GM13977 (cell line): ENCODE data around the gene AATK.

Experiments
- DNase-seq: peaks from one replicate; pipeline ENCODE4 v3.0.0; 2012; ENCODE audit warnings: low spot score
- in situ Hi-C: fragments of 300-500 bp; cut with MboI; formaldehyde crosslinking; loops from one replicate; pipeline ENCODE4 v1.12.0; 2022; ENCODE audit warnings: low sequenced_read_pairs, low pct_unique_long_range_greater_than_20kb, mixed read lengths, inconsistent platforms; ENCODE audit not compliant: unreplicated experiment
- TF ChIP-seq, protein P1 (sequence below): IDR thresholded peaks from 2 replicates; pipeline ENCODE4 v1.5.1; 2012; ENCODE audit warnings: mild to moderate bottlenecking, control low read depth; ENCODE audit not compliant: insufficient read depth; ENCODE audit errors: extremely low read depth, missing control alignments

The AATK gene

GRCh38 chr17:81166033-81166492 lies at the start of gene AATK:
AATK (minus strand) TSS chr17:81166221; CDS start chr17:81165992, 229 bp downstream.
- in situ Hi-C loops: no loop called here
- TF ChIP-seq, protein P1, sequence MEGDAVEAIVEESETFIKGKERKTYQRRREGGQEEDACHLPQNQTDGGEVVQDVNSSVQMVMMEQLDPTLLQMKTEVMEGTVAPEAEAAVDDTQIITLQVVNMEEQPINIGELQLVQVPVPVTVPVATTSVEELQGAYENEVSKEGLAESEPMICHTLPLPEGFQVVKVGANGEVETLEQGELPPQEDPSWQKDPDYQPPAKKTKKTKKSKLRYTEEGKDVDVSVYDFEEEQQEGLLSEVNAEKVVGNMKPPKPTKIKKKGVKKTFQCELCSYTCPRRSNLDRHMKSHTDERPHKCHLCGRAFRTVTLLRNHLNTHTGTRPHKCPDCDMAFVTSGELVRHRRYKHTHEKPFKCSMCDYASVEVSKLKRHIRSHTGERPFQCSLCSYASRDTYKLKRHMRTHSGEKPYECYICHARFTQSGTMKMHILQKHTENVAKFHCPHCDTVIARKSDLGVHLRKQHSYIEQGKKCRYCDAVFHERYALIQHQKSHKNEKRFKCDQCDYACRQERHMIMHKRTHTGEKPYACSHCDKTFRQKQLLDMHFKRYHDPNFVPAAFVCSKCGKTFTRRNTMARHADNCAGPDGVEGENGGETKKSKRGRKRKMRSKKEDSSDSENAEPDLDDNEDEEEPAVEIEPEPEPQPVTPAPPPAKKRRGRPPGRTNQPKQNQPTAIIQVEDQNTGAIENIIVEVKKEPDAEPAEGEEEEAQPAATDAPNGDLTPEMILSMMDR: no peak
- DNase-seq: no peak

DNA sequence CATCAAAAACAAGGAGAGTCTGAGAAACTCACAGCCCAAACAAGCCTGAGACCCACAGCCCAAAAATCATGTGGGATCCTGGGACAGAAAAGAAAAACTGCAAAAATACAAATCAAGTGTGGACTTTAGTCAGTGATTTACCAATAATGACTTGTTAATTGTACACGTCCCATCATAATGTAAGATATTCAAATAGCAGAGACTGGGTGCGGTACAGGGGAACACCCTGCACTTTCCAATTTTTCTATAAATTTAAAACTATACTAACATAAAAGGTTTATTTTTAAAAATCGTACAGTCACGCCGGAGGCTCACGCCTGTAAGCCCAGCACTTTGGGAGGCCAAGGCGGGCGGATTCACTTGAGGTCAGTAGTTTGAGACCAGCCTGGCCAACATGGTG lies 48.0 kb upstream of the AATK start:
- TF ChIP-seq, protein P1: no peak
- no peak for DNase-seq
- in situ Hi-C loops: no loop called here

GRCh38 chr17:81212365-81212764 lies 46.3 kb upstream of the AATK start:
- in situ Hi-C loops: no loop called here
- TF ChIP-seq, protein P1: no peak
- DNase-seq: no peak

DNA sequence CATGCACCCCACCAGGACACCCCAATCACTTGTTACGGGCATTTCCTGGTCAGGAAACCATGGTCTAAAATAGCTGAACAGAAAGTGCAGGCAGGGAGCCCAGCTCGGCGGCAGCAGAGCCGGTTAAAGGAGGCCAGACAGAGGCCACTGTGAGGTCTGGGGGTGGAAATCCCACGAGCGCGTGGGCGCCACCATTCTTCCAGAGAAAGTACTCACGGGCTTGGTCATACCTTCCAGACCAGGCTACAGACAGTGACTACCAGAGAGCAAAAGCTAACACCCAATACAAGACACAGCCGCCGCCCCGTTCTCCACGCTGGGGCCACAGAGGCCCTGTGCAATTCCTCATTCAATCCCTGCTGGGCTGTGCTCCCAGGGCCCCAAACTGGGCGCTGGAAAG lies 44.8 kb upstream of the AATK start:
- no peak for DNase-seq
- in situ Hi-C loops: no loop called here
- TF ChIP-seq, protein P1: no peak

DNA sequence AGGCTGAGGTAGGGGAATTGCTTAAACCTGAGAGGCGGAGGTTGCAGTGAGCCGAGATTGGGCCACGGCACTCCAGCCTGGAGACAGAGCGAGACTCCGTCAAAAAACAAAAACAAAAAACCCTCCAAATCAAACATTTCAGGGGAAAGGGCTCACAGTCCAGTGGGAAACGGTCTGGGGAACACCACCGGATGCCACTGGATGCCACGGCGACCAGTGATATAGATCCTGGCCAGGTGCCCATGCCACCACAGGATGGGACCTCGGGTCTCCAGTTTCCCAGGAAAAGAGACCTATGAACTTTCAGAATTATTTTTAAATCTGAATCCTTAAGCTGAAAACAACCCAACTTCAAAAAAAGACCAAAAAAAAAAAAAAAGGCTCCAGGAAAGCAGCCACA lies 44.4 kb upstream of the AATK start:
- no peak for DNase-seq
- in situ Hi-C loops: no loop called here
- TF ChIP-seq, protein P1: no peak

DNA sequence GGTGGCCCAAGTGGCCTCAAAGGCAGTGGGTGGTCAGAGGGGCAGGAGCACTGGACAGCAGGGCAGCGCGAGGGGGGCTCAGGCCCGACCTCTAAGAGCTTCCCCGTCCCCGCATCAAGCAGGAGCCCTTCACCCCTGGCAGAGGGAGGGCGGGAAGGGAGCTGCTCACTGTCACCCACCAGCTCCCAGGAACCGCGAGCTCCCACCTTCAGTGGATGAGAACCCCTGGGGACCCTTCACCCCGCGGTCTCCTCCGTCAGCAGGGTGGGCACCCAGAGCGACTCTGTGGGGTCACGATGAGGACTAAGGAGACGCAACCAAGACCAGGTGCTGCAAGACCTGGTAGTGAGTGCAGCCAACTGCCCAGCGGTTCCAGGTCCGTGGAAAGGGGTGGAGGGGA lies 43.1 kb upstream of the AATK start:
- no peak for DNase-seq
- TF ChIP-seq, protein P1: no peak
- in situ Hi-C loops: no loop called here

DNA sequence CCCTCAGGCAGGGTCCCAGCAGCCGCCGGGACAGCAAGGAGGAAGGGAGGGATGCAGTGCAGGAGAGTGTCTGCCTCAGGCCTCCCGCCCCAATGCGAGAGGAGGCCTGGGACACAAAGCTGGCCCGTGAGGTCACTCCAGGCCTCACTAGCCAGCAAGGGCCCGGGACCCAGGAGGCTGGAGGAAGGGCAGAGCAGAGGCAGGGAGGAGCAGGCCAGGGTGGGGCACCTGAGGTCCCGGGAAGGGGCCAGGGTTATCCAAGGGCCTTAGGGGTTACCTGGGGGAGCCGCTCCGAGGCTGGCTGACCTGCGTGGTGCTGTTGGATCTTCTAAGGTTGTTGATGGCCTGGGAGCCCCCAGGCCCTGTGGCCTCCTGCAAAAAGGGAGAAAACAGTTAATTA lies 42.6 kb upstream of the AATK start:
- in situ Hi-C loops: no loop called here
- DNase-seq: no peak
- TF ChIP-seq, protein P1: no peak
